ENCODE results near the gene SLC10A7. TPM values are rescaled to one million over a fixed set of nuclear protein-coding genes. Genes with fewer than 3 reads are reported as not detected.

The SLC10A7 gene
- total and polyA plus RNA-seq, 2 of the 8 experiments (the other 6 are each of a cell fraction or from before 2014, with no cell fraction given): 2.5 to 2.9 TPM

DNA sequence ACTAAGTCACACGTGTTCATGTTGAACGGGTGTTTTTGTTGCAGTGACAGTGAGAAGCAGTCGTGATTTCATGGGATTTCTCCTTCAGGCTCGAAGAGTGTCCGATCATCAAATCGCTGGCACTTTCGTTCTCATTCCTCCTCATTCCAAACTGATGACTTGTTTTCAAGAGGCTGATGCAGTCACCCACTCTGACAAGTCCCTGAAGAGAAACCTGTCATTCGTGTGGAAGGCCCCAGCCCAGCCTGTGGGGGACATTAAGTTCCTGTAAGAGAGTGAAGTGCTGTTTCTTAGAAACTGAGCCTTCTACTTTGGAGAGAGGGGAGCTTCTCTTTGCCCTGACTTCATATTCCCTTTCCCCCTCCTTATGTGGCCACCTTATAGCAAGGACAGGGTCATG is 299.4 kb downstream of the SLC10A7 start:
- Histone ChIP-seq H4K8ac (ENCODE audit: extremely low read depth, insufficient read depth, low read length) (no peak overlapping the region), H3K4me3 (ENCODE audit: extremely low read depth in 1 of 4, insufficient read depth in 2 of 4, low read depth in 3 of 4, low read length in 4 of 4) (no peak overlapping the region), H4K5ac (ENCODE audit: insufficient read length, low read depth, low read length) (no peak overlapping the region), H3K27me3 (replicated peaks in 1 of 4; ENCODE audit: control insufficient read depth in 3 of 4, extremely low read depth in 1 of 4, insufficient read depth in 3 of 4, low read length in 3 of 4) (no peaks in the 10 kb centered on the region), H3K36me3 (ENCODE audit: control insufficient read depth in 2 of 4, insufficient read depth in 4 of 4, low read length in 3 of 4) (no peaks in the 10 kb centered on the region), H3K9ac (replicated peaks in 1 of 4; ENCODE audit: extremely low read depth in 1 of 4, low read depth in 3 of 4, low read length in 3 of 4) (no peak overlapping the region), H3K4ac (replicated peaks; ENCODE audit: insufficient read length, low read depth, low read length) (no peak overlapping the region), H3K79me2 (ENCODE audit: control insufficient read depth in 1 of 2, insufficient read depth in 2 of 2, low read length in 2 of 2) (no peaks in the 10 kb centered on the region), H2BK20ac (ENCODE audit: low read length) (no peak overlapping the region), H3K23me2 (ENCODE audit: low read depth, low read length) (no peaks in the 10 kb centered on the region), H2AK5ac (ENCODE audit: low read depth, low read length) (no peak overlapping the region), H3K4me1 (replicated peaks in 1 of 4; ENCODE audit: control insufficient read depth in 3 of 4, insufficient read depth in 4 of 4, low read length in 3 of 4) (no peaks in the 10 kb centered on the region), H3K79me1 (ENCODE audit: low read depth, low read length) (no peaks in the 10 kb centered on the region), H4K91ac (replicated peaks; ENCODE audit: insufficient read length, low read length) (no peak overlapping the region), H3K23ac (ENCODE audit: insufficient read length) (no peak overlapping the region), H3K4me2 (ENCODE audit: insufficient read depth in 1 of 2, low read depth in 2 of 2, low read length in 2 of 2) (no peak overlapping the region), H3K56ac (replicated peaks; ENCODE audit: insufficient read length, low read depth, low read length) (no peak overlapping the region), H3K27ac (ENCODE audit: low read depth, low read length) (no peak overlapping the region), H3K18ac (ENCODE audit: extremely low read depth, low read length) (no peak overlapping the region), H2BK15ac (ENCODE audit: low read length) (no peak overlapping the region), H2BK5ac (ENCODE audit: low read depth, low read length) (no peak overlapping the region), H3K14ac (ENCODE audit: insufficient read length) (no peak overlapping the region), H2BK120ac (replicated peaks; ENCODE audit: low read depth, low read length) (no peak overlapping the region), H2BK12ac (ENCODE audit: low read depth, low read length) (no peak overlapping the region), H4K20me1 (replicated peaks in 1 of 2; ENCODE audit: control insufficient read depth in 1 of 2, insufficient read depth in 2 of 2, low read length in 2 of 2) (no peaks in the 10 kb centered on the region), H2AFZ (ENCODE audit: low read length) (no peak overlapping the region), H3K9me3 (ENCODE audit: insufficient read depth in 2 of 2, low read depth in 1 of 2, low read length in 1 of 2) (no peaks in the 10 kb centered on the region)
- no peak for TF ChIP-seq SIN3A (conservative IDR thresholded peaks at IDR 0.05 in 1 of 2, IDR thresholded peaks at IDR 0.05 in 1 of 2; ENCODE audit: low read depth in 1 of 2, low read length in 2 of 2)
- TF ChIP-seq BACH1 (IDR thresholded peaks at IDR 0.05; ENCODE audit: low read length): no peak
- no peak for TF ChIP-seq EGR1 (IDR thresholded peaks at IDR 0.05; ENCODE audit: borderline replicate concordance, low read depth, low read length)
- TF ChIP-seq SUZ12 (IDR thresholded peaks at IDR 0.05; ENCODE audit: low read length): no peak
- TF ChIP-seq BCL11A (IDR thresholded peaks at IDR 0.05; ENCODE audit: low read depth in 2 of 2, low read length in 2 of 2): no peak
- TF ChIP-seq SP4 (IDR thresholded peaks at IDR 0.05; ENCODE audit: low read length): no peak
- TF ChIP-seq KDM5A (IDR thresholded peaks at IDR 0.05; ENCODE audit: low read length): no peak
- DNase-seq (ENCODE audit: low read depth in 1 of 2, low spot score in 2 of 2): no peak
- POLR2A ChIA-PET (ENCODE audit: partially characterized antibody): no interaction called here
- CTCF ChIA-PET (ENCODE audit: partially characterized antibody): interaction anchor here (0.9 to 1.0 kb wide), 2 partner anchors 9 to 21 kb away, joined by 3 to 4 read pairs; no protein-coding TSS in a partner anchor
- 90% methylated on average over 8 of the region's 8 CpGs; no CpG with 5 or more reads in 1 of the 2 experiments for WGBS, 2 experiments (ENCODE audit: extremely low coverage in 1 of 2, insufficient coverage in 1 of 2, insufficient read length in 1 of 2, insufficient replicate concordance in 2 of 2, low coverage in 1 of 2, low lambda C conversion rate in 2 of 2, missing lambda C conversion rate in 1 of 2)
- no peak for FAIRE-seq
